H9 (cell line): Measurements from ENCODE around the gene IL6R. TPM values are rescaled to one million over a fixed set of nuclear protein-coding genes. Genes with fewer than 3 reads are reported as not detected.

Experiments
- DNase-seq: peaks from one replicate; pipeline ENCODE4 v3.0.0-alpha.2; 2017
- H2AFZ ChIP-seq: one replicate; pipeline ENCODE4 v1.6.1; 2013; ENCODE audit warnings: mild to moderate bottlenecking, low read length, control low read depth, moderate library complexity
- H2AK5ac ChIP-seq: 2 replicates; pipeline ENCODE4 v1.6.1; 2013; ENCODE audit warnings: low read length, control low read depth, mixed read lengths; ENCODE audit not compliant: insufficient read length
- H2BK120ac ChIP-seq: one replicate; pipeline ENCODE4 v1.6.1; 2013; ENCODE audit warnings: low read depth, mild to moderate bottlenecking, low read length, control low read depth, inconsistent platforms; ENCODE audit not compliant: poor library complexity, severe bottlenecking
- H2BK12ac ChIP-seq: 2 replicates; pipeline ENCODE4 v1.6.1; 2013; ENCODE audit warnings: low read length, control low read depth, mixed read lengths, low read depth; ENCODE audit not compliant: insufficient read length
- H2BK15ac ChIP-seq: 2 replicates; pipeline ENCODE4 v1.6.1; 2013; ENCODE audit warnings: low read depth, low read length, control low read depth
- H2BK20ac ChIP-seq: one replicate; pipeline ENCODE4 v1.6.1; 2013; ENCODE audit warnings: low read depth, mild to moderate bottlenecking, low read length, control low read depth, inconsistent platforms; ENCODE audit not compliant: poor library complexity, severe bottlenecking
- H2BK5ac ChIP-seq: 2 replicates; pipeline ENCODE4 v1.6.1; 2013; ENCODE audit warnings: low read length, control low read depth, mixed read lengths; ENCODE audit not compliant: insufficient read length
- H3K14ac ChIP-seq: 2 replicates; pipeline ENCODE4 v1.6.1; 2013; ENCODE audit warnings: low read length, control low read depth; ENCODE audit not compliant: insufficient read depth
- H3K18ac ChIP-seq: 2 replicates; pipeline ENCODE4 v1.6.1; 2013; ENCODE audit warnings: low read depth, mild to moderate bottlenecking, mixed read lengths, low read length, control low read depth; ENCODE audit not compliant: insufficient read length
- H3K23ac ChIP-seq: 2 replicates; pipeline ENCODE4 v1.6.1; 2013; ENCODE audit warnings: low read length, control low read depth, mixed read lengths, low read depth; ENCODE audit not compliant: insufficient read length
- H3K23me2 ChIP-seq: 2 replicates; pipeline ENCODE4 v1.6.1; 2013; ENCODE audit warnings: low read depth, mild to moderate bottlenecking, mixed read lengths, low read length, control low read depth; ENCODE audit not compliant: insufficient read length, poor library complexity, severe bottlenecking
- H3K27ac ChIP-seq: 2 replicates; pipeline ENCODE4 v1.5.1; 2013; ENCODE audit warnings: low read length, control low read depth, mixed read lengths, low read depth; ENCODE audit not compliant: insufficient read length
- H3K27me3 ChIP-seq: 2 replicates; pipeline ENCODE4 v1.6.1; 2013; ENCODE audit warnings: low read length, control low read depth, inconsistent platforms; ENCODE audit not compliant: insufficient read depth
- H3K4ac ChIP-seq: 2 replicates; pipeline ENCODE4 v1.6.1; 2013; ENCODE audit warnings: low read depth, mild to moderate bottlenecking, control low read depth, inconsistent platforms, low read length, moderate library complexity
- H3K4me1 ChIP-seq: 2 replicates; pipeline ENCODE4 v1.6.1; 2013; ENCODE audit warnings: low read length, control low read depth, inconsistent platforms; ENCODE audit not compliant: insufficient read depth
- H3K4me2 ChIP-seq: 2 replicates; pipeline ENCODE4 v1.6.1; 2013; ENCODE audit warnings: low read length, control low read depth, mixed read lengths; ENCODE audit not compliant: insufficient read length, insufficient read depth
- H3K56ac ChIP-seq: 2 replicates; pipeline ENCODE4 v1.6.1; 2013; ENCODE audit warnings: low read depth, mild to moderate bottlenecking, mixed read lengths, low read length, control low read depth; ENCODE audit not compliant: insufficient read length
- H3K79me1 ChIP-seq: 2 replicates; pipeline ENCODE4 v1.6.1; 2013; ENCODE audit warnings: low read depth, mild to moderate bottlenecking, moderate library complexity, low read length, control low read depth, inconsistent platforms; ENCODE audit not compliant: insufficient read depth, poor library complexity, severe bottlenecking
- H3K79me2 ChIP-seq: 2 replicates; pipeline ENCODE4 v1.6.1; 2013; ENCODE audit warnings: low read length, control low read depth, inconsistent platforms; ENCODE audit not compliant: insufficient read depth
- H3K9ac ChIP-seq: 2 replicates; pipeline ENCODE4 v1.6.1; 2013; ENCODE audit warnings: low read length, control low read depth, mixed read lengths; ENCODE audit not compliant: insufficient read length; ENCODE audit errors: extremely low read depth
- H3K9me3 ChIP-seq: one replicate; pipeline ENCODE4 v1.6.1; 2013; ENCODE audit warnings: low read depth, low read length, inconsistent platforms; ENCODE audit not compliant: control insufficient read depth
- H3T11ph ChIP-seq: one replicate; pipeline ENCODE4 v1.6.1; 2013; ENCODE audit warnings: mild to moderate bottlenecking, low read length, control low read depth, inconsistent platforms
- H4K20me1 ChIP-seq: one replicate; pipeline ENCODE4 v1.6.1; 2013; ENCODE audit not compliant: control insufficient read depth, insufficient read length, insufficient read depth
- H4K5ac ChIP-seq: 2 replicates; pipeline ENCODE4 v1.6.1; 2013; ENCODE audit warnings: low read depth, mild to moderate bottlenecking, mixed read lengths, low read length, control low read depth; ENCODE audit not compliant: insufficient read length
- H4K8ac ChIP-seq: replicated peaks from 2 replicates; pipeline ENCODE4 v1.6.1; 2013; ENCODE audit warnings: low read length, control low read depth, mixed read lengths, low read depth; ENCODE audit not compliant: insufficient read length
- H4K91ac ChIP-seq: 2 replicates; pipeline ENCODE4 v1.6.1; 2013; ENCODE audit warnings: low read depth, mild to moderate bottlenecking, moderate library complexity, mixed read lengths, low read length, control low read depth; ENCODE audit not compliant: insufficient read length
- H3K27ac Mint-ChIP-seq, 3 experiments: 2 replicates in 2 of 3; 3 replicates in 1 of 3; pipeline ENCODE4 v1.8.0; 2020 to 2021; ENCODE audit warnings: mixed read lengths in 3 of 3, mild to moderate bottlenecking in 1 of 3, moderate library complexity in 1 of 3
- H3K27me3 Mint-ChIP-seq: 2 replicates; pipeline ENCODE4 v1.8.0; 2021; ENCODE audit warnings: low read depth, mild to moderate bottlenecking, moderate library complexity, mixed read lengths
- H3K36me3 Mint-ChIP-seq, 3 experiments: 2 replicates in 2 of 3; 3 replicates in 1 of 3; pipeline ENCODE4 v1.8.0; 2020 to 2021; ENCODE audit warnings: low read depth in 3 of 3, mixed read lengths in 3 of 3; ENCODE audit not compliant: insufficient read depth in 1 of 3
- H3K4me1 Mint-ChIP-seq, 2 experiments: 2 replicates each; pipeline ENCODE4 v1.8.0; 2020; ENCODE audit warnings: mixed read lengths in 2 of 2
- H3K4me3 Mint-ChIP-seq, 2 experiments: 2 replicates in 1 of 2; 3 replicates in 1 of 2; pipeline ENCODE4 v1.8.0; 2020 to 2021; ENCODE audit warnings: mild to moderate bottlenecking in 2 of 2, mixed read lengths in 2 of 2, moderate library complexity in 1 of 2
- H3K9me3 Mint-ChIP-seq, 2 experiments: 2 replicates in 1 of 2; 3 replicates in 1 of 2; pipeline ENCODE4 v1.8.0; 2020; ENCODE audit warnings: mild to moderate bottlenecking in 2 of 2, mixed read lengths in 2 of 2, moderate library complexity in 1 of 2
- WGBS: extraction: QIAGEN DNeasy Blood & Tissue Kit; methylation state at CpG from one replicate; pipeline ENCODE4 v1.1.7; 2013; ENCODE audit warnings: missing lambda C conversion rate, low lambda C conversion rate, mixed read lengths; ENCODE audit not compliant: insufficient read length; ENCODE audit errors: extremely low coverage; 5-methylcytosine and 5-hydroxymethylcytosine counted together
- total RNA-seq: library from RNA; stranded (reverse); gene quantifications from 2 replicates; pipeline ENCODE4 v1.2.1, GENCODE V29; 2021
- TF ChIP-seq, protein P1 (sequence below): fragments of 200-600 bp; sonication (generic); conservative IDR thresholded peaks from 3 replicates; pipeline ENCODE4 v1.8.0; 2021; ENCODE audit warnings: antibody characterized with exemption, mild to moderate bottlenecking

The IL6R gene
- total RNA-seq, 1 experiment from 2014 or later: 1.7 TPM

DNA sequence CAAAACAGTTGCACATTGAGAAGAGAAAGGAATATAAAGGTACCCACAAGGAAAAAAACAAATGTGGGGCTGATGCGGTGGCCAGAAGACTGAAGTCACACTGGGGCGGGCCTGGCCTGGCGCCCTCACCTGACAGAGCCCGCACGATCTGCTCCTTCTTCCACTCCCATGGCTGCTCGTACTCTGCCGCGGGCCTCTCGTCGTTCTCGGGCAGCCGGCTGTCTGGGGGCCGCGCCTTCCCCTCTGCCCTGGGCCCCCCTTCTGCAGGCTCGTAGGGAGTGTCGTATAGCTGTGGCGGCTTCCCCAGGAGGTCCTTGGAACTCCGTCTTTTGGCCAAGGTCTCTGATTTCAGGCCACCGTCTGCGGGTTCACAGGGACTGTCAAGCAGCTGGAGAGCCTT lies 83.8 kb downstream of the IL6R start:
- Histone ChIP-seq H2AFZ (no peak overlapping the region), H4K20me1 (peaks cover 3% of the 10 kb centered on the region), H2BK120ac (no peak overlapping the region), H3K27me3 (no peaks in the 10 kb centered on the region; the same call in 1 of the 2 replicates), H3K23me2 (peaks cover 2% of the 10 kb centered on the region), H3K4ac (no peak overlapping the region), H3K14ac (no peak overlapping the region), H2BK15ac (no peak overlapping the region), H3K79me1 (no peaks in the 10 kb centered on the region), H2BK5ac (no peak overlapping the region), H3T11ph (no peak overlapping the region), H3K27ac (no peak overlapping the region), H4K91ac (no peak overlapping the region), H3K4me1 (no peaks in the 10 kb centered on the region; the same call in 1 of the 2 replicates), H3K56ac (no peak overlapping the region), H4K5ac (no peak overlapping the region), H3K9ac (no peak overlapping the region), H3K9me3 (no peaks in the 10 kb centered on the region), H3K23ac (no peak overlapping the region), H3K4me2 (no peak overlapping the region), H4K8ac (no peak overlapping the region), H3K18ac (no peak overlapping the region), H2AK5ac (no peak overlapping the region), H2BK12ac (no peak overlapping the region), H2BK20ac (no peak overlapping the region), H3K79me2 (no peaks in the 10 kb centered on the region)
- no peaks in the 10 kb centered on the region for H3K9me3 Mint-ChIP-seq
- DNase-seq: no peak
- peaks cover 8 to 10% of the 10 kb centered on the region in 2 experiments for H3K4me1 Mint-ChIP-seq
- H3K27ac Mint-ChIP-seq: no peak overlapping the region
- no peak overlapping the region for H3K4me3 Mint-ChIP-seq
- peaks cover 8% of the 10 kb centered on the region for H3K27me3 Mint-ChIP-seq
- no CpG with 5 or more reads among the region's 20 CpGs for WGBS
- TF ChIP-seq, protein P1, sequence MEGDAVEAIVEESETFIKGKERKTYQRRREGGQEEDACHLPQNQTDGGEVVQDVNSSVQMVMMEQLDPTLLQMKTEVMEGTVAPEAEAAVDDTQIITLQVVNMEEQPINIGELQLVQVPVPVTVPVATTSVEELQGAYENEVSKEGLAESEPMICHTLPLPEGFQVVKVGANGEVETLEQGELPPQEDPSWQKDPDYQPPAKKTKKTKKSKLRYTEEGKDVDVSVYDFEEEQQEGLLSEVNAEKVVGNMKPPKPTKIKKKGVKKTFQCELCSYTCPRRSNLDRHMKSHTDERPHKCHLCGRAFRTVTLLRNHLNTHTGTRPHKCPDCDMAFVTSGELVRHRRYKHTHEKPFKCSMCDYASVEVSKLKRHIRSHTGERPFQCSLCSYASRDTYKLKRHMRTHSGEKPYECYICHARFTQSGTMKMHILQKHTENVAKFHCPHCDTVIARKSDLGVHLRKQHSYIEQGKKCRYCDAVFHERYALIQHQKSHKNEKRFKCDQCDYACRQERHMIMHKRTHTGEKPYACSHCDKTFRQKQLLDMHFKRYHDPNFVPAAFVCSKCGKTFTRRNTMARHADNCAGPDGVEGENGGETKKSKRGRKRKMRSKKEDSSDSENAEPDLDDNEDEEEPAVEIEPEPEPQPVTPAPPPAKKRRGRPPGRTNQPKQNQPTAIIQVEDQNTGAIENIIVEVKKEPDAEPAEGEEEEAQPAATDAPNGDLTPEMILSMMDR: no peak
- H3K36me3 Mint-ChIP-seq: no peaks in the 10 kb centered on the region
